EL (cell line): ENCODE results near the gene SOHLH1.

Experiments used
- DNase-seq: peaks from one replicate; pipeline ENCODE4 v3.0.0-alpha.2; 2016

Gene SOHLH1

DNA sequence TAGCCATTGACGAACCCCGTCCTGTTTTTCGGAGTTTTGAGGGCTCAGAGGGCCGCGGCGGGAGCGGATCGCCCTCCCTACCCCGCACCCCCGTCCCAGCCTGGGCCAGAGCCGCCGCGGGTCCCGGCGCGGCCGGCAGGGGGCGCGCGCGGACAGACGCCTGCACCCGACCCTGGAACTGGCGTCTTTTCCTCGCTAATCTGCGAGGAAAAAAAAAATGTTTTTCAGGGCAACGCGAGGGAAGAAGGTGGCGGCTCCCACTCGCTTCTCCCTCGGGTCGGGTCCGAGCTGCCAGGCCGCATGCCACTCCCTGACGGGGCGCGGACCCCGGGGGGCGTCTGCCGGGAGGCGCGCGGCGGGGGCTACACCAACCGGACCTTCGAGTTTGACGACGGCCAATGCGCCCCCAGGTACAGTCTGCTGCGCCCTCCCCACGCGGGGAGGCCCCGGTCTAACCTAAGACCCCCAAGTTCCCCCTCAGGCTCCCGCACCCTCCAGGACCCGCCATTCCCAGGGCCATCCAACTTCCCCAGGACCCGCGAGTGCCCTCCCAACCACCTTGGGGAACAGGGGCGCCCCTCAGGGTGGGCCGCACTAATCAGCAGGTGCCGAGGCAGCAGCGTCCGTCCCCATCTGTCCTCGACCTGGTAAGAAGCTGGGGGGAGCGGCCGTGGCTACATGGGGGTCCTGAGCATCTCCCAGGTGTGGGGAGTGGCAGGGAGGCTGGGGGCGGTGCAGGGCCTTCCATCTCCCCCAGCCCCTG is 2.9 kb upstream of the SOHLH1 start, which contains the start of gene KCNT1:
KCNT1 (plus strand) TSS at position 227 of the 763 bp plus-strand sequence; CDS start at position 301, 74 bp downstream.
- DNase-seq, result peak; percentile 49

DNA sequence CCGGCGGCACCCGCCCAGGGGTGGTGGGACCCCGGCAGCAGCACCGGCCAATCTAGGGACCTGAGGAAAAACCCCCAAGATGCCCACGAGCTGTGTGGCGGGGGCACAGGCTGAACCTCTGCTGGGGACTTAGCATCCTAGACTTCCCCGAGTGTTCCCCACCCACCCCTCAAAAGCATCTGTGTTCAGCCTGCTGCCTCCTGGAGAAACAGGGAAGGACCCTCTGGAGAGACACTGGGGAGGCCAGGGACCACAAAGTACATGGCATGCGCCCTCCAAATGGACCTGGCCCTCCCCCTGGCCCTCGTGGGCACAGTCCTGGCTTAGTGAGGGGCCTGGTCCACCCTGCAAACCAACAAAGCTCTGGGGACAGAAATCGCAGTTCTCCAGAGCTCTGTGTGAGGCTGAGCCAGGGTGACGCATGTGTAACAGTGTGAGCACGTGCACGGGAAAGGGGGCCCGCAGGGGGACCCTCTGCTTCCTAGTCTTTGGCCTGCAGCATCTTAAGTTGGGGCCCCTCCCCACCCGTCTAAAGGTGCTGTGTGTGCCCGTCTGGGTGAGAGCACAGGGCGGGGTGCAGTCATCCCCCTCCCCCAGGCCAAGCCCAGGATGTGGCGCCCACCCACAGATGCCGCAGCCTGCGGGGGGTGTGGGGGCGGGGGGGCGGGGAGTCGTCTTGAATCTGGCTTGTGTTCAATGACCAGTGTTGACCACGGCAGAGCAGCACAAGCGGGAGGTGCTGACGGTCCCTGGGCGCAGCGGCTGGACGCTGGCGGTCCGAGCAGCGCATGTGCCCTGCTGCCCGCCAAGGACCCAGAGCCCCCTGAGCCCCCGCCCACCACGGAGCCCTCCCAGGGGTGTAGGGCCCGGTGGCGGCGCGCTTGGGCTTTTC is 2.0 kb upstream of the SOHLH1 start:
- no peak for DNase-seq

DNA sequence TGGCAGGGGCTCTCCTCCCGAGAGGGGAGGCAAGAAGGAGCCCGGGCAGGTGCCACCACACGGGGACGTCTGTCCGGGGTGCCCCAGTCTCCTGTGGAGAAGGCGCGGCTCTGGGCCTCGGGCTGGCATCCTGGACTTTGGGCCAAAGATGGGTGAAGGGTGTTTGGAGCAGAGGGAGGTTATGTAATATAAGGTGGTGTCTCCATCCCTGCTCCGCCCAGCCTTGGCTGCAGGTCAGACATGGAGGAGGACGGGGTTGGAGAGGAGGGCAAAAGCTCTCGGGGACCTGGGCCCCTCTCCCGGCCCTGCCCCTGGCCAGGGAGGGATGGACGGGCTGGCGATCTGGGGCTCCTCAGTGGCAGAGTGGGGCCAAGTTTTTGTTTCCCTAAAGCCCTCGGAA is 1.2 kb upstream of the SOHLH1 start:
- DNase-seq, result no peak

DNA sequence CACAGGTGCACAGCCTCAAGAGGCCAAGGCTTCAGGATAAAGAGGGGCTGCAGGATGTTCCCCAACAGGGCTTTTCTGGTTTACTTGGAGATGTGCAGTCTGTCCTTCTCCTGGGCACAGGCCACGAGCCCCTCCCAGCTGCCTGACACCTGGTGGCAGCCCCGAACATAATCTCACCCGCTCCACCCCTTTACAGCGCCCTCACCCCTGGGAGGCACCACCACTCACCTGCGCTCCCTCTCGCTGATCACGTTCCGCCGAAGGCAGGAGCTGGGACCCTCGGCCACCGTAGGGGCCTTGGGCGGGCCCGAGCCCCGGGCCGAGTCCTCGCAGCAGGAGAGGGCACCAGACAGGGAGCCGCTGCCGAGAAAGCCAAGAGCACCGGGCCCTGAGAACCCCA is 514 bp downstream of the SOHLH1 start:
- no peak for DNase-seq

DNA sequence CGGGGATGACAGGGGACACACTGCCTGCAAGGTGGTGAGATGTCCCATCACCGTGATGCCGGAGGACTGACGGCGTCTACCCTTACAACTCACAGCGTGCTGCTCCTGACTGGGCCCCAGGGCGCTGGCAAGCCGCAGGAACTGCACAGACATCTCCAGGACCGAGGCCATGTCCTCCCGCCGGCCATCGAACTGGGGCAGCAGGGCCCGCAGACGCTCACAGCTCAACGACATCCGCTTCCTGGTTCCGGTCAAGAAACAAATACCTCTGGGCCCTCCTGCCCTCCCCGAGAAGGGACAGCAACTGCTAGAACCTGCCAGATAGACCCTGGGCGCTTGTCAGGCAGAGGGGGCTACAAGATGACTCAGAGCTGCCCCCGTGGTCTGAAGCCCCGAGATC is 1.0 kb downstream of the SOHLH1 start:
- DNase-seq, result no peak

DNA sequence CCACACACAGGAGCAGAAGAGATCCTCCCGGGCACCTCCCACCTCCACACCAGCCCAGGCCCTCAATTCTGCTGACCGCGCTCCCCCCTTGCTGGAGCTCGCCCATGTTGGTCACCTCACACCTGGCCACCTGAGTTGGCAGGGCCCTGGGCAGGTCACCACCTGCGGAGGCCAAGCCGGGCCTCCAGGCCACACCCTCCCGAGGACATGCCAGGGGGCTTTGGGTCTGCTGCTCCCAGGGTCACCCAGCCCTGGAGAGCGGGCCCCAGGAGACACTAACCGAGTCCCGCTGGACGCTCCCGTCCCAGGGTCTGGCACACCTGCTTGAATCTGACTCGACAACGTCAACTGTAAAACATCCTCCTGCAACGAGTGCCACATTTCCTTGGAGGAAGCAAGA is 2.1 kb downstream of the SOHLH1 start:
- no peak for DNase-seq

DNA sequence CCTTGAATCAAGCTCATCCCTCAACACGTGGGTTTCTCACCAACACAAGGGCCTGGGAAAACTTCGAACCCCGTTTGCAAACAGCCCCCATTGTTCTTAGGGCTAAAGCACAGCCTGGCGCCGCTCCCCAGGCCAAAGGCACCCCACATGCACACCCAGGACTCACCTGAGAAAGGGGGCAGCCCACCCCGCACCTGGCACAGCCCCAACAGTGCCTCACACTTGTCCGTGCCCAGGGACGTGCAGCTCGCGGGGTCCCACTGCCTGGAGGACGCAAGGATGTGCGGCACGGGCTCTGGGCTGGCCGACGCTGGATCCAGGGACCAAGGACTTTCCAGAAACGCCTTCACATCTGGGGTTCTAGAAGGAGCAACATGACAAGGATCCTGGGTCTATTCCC is 2.8 kb downstream of the SOHLH1 start:
- no peak for DNase-seq

DNA sequence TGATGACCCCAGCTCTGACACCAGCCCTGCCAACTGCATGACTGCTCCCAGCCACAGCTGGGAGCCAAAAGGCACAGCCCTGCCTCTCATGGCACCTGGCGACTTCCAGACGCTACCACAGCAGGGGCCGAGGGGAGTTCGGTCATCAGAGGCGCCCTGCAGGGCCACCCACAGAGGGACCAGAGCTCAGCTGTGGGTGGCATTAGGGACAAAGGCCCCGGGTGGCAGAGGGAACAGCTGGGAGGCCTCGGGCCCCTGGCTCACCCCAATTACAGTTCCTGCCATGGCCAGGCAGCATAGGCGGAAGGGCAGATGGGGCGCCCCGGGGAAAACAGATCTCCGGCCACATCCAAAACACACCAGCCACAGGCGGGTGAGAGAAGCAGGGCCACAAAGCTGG is 3.6 kb downstream of the SOHLH1 start:
- DNase-seq, result no peak

DNA sequence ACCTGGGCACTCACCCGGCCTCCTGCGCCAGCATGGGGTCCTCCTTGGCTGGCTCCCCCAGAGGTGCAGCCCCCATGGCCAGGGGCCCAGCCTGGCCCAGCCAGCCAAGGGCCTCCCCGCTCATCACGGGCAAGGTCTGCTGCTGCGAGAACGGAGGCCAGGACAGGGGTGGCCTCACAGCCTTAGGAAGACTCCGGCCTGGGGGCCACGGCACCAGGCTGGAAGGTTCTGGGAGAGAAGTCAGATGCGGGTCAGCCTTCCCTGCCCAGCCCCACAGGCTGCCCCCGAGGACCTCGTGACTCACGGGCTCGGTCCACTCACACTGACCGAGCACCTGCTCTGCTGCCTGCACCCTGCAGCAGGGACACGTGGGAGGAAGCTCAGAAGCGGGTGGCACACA is 4.2 kb downstream of the SOHLH1 start:
- no peak for DNase-seq

DNA sequence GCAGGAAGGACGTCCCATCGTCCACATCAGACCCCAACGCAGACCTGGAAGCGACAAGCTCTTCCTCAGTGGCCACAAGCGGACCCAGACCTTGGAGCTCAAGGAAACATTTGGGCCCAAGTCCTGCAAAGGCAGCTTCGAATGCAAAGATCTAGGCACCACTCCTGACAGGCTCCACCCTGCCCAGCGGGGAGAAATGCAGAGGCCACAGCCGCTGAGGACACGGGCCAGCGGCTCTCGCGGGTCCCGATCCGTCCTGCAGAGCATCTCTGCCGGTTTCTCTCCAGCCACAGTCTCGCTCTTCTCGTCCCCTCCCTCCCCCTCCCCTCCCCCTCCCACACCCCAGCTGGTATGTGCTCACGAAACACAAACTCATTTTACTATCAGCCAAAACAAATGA is 4.9 kb downstream of the SOHLH1 start:
- DNase-seq, result no peak

DNA sequence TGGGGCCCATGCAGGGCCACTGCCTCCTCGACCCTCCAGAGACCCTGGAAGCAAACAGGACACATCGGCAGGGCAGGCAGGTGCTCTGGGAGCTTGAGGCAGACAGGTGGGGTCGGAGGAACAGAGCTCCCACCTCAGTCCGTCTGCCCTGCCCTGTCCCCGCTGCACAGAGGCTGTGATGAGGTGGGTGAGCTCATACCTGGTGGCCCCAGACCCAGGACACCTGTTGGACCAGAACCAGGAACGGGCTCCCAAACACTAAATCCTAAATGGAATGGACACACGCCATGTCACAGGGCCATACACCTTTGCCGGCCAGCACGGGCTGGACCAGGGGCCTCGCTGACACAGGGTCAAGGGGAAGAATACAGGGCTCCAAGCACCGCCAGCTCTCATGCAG is 5.5 kb downstream of the SOHLH1 start:
- no peak for DNase-seq

DNA sequence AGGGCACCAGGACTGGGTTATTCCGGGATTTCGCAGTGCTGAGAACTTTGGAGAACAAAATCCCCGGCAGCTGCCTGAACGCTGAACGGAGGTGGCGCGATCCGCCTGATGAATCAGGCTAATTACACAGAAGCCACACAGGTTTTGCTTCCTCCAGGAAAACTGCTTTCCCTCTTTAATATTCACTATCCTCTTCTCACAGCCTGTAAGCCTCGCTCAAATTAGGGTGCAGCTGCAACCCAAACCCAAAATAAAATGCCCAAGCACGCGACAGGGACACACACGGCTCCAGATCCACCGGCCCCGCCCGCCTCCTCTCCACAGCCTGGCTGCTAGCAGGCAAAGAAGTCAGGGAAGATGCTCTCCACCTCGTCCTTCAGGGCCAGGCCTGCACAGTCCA is 6.0 kb downstream of the SOHLH1 start:
- DNase-seq, result no peak

DNA sequence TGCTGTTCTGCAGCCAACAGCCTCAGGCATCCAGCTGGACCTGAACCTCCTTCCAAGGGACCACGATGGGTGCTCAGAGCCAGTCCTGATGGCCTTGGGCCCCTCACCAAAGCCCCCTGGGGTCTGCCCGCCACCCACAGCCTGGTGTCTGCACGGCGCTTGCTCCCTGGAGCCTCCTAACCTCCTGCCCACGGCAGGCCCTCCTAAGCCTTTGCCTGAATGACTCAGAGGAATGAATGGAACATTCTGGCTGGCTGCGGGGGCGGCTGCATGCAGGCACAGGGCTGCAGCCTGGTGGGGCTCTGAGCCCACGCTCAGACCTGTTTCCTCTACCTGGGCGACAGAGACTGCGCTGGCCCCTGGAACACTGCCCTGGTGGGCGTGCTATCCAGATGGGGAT is 6.9 kb downstream of the SOHLH1 start:
- DNase-seq, result no peak

DNA sequence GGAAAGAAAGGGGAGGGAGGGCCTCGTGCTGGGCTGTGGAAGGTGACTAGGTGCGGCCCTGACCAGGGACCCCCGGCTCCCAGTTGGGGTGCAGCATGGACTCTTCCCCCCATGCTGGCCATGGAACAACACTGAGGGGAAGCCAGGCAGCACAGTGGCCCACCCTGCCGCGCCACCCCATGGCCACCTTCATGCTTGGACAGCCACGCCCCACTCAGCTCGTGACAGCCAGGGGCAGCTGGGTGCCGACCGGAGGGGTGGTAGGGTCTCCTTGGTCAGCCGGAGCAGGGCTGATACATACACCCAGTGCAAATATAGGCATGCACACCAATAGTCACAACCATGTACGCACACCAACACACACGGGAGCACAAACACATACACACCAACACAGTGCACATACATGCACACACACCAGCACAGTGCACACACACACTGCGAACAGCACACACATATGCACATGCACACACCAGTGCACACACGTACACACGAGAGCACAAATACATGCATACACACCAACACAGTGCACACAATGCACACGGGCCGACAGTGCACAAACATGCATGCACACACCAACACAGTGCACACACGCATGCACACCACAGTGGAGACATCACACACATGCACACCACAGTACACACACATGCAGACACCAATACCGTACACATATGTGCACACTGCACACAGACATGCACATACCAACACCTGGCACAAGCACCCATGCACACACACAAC is 8.3 kb downstream of the SOHLH1 start:
- DNase-seq, result no peak

DNA sequence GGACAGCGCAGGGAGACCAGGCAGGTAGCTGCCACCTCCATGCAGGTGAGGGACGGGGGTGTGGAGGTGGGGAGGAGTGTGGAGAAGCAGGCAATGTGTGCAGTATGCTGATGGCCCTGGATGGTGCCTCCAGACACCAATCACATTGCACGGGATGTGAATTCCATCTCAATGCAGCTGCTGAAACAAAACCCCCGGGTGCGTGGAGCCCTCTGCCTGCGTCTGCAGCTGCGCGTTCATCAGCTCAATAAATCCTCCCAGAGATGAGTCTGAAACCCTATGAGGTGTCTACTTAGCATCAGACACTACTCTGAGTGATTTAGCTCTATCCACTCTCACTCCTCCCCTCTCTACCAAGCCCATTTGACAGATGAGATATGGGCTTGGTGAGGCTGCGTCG is 10.3 kb downstream of the SOHLH1 start:
- DNase-seq, result no peak

DNA sequence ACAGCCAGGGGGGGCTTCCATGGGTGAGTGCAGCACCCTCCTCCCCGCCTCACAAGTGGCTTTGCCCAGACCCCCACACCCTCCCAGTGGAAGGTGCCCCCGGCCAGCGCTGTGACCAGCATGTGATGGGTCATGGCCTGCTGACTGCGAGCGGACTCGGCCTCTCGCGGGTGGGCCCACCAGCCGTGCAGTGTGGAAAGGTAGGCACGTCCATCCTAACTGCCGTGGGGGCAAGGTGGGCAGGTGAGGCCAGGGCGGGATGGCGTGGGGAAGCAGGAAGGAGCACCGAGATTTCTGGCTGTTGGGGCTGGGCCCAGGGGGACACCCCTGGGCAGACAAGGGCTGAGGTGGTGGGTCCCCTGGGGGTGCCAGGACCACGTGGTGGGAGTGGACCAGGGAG is 12.1 kb downstream of the SOHLH1 start:
- DNase-seq, result no peak

DNA sequence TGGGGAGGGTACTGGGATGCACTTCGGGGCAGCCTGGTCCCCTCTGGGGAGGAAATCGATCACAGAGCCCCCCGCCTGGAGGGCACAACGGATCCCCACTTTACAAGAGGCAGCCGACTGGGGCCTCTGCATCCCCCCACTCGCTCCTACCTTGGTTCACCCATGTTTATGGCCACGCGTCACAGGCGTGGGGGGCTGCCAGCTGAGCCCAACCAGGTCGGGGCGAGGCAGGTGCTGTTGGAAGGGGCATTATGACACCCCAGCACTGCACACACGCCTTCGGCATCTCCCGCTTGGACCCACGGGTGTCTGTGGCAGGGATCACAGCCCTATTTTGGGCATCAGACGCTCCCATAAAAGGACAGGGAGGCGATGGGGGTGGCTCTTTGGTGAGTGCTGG is 14.6 kb downstream of the SOHLH1 start:
- DNase-seq, result no peak

DNA sequence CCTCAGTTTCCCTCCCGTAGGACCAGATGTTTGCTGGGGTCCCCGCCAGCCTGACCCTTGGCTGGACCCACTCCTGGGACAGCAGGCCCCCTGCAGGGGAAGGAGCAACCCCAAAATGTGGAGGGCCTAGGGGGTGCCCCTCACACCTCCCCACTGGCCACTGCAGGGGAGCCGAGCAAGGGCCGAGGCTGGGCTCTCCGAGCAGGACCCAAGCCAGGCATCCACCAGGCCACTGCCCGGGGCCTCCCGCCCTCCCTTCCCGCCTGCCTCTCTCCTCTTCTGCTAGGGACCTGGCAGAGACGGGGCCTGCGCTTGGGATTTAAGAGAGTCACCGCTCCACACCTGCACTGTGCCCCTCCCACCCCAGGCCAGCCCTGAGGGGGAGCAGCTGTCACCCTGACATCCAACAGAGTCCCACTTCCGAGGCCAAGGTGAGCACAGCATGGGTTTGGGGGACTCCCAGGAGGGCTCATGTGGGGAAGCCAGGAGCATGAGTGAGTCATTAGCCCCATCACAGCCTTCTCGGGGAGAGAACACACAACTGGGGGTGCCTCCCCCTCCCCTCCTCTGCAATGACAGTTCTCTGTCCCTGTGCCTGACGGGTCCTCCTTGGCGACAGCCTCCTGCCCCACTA is 15.8 kb downstream of the SOHLH1 start:
- no peak for DNase-seq

DNA sequence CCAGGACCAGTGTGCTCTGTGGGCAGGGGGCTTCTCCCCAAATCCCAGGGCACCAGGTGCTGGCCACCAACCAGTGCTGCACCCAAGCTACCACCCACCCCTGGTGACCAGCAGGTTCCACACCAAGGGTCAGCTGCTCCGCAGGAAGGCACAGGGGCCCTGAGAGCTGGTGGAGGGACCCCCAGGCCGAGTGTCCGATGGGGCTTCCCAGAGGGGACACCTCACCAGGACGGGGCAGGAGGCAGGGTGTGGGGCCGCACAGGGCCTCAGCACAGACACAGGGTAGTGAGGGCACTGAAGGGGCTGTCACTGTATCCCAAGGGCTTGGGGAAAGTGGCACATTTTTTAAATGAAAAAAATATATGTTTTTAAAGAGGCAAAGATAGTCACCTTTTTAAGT is 18.1 kb downstream of the SOHLH1 start:
- no peak for DNase-seq

DNA sequence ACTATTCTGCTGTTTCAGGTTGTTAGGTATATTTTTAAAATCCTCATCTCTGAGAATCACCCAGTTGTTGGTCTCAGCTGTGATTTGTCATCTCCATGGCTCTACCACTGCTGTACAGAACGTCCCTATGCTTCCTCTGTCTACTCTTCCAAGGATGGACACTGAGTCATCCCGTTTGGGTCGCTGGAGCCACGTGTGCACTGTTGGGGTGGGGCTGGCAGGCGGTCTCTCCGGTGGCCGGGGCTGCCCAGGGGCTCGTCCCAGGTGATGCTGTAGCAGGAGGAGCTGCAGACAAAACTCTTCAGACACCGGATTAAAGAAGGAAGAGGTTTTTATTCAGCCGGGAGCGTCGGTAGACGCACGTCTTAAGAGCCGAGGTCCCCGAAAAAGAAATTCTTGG is 19.2 kb downstream of the SOHLH1 start:
- no peak for DNase-seq

DNA sequence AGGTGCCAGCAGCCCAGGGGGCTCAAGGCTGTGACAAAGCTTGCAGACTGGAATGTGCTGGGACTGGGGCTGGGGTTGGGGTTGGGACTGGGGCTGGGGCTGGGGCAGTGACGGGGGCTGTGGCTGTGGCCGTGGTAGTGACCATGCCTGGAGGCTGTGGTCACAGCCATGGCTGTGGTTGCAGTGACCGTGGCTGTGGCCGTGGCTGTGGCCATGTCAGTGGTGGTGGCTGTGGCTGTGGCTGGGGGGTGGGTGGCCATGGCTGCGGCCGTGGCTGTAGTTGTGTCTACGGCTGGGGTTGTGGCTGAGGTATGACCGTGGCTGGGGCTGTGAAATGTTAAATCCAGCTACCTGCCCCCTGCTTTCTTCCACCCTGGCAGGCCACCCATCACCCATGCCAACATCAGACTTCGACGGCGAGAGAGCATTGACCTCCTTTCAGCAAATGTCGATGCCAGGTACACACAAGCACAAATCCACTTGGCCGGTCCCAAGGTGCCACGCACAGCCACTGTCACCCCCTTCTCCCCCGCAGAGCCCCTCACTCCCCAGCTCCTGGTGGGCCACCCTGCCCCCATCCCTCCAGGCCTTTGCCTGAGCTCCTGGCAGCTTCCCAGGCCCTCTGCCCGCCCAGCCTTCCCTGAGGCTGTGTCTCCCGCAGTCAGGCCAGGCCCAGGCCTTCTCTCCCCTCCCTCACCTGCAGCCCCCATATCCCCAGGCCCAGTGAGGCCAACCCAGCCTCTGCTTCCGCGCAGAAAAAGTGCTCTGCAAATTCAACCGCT is 20.9 kb downstream of the SOHLH1 start:
- no peak for DNase-seq

DNA sequence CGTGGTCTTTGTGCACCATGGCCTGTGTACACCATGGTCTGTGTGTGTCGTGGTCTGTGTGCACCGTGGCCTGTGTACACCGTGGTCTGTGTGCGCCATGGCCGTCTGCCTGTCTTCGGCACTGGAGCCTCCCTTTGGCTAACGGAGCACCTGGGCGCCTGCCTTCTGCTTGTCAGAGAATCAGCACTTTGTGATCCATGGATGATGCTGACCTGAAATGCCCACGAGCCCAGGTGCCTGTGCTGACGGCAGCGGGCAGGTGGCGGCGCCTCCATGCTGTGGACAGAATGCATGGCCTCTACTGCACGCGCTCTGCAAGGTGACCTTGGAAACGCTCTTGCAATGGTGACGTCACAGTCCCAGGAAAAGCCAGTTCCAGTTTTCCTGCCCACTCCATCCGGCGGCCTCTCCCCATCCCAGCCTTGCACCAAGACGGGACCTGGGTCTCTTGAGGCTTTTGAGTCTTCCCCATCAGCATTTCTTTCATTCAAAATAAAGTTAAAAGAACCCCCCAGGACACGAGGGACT is 21.6 kb downstream of the SOHLH1 start:
- DNase-seq, result no peak
